IPS-18a (cell line): Measurements from ENCODE around the gene DOK3.
"Not testable (repeated sequence)": the region's sequence is repeated elsewhere in the genome, so short reads cannot be mapped to it uniquely, and the experiment has no call there.

ENCODE experiments used
- H3K27ac ChIP-seq: one replicate; pipeline ENCODE4 v1.5.1; 2013; ENCODE audit warnings: low read length
- H3K27me3 ChIP-seq: one replicate; pipeline ENCODE4 v1.6.1; 2013; ENCODE audit warnings: mild to moderate bottlenecking, low read length; ENCODE audit not compliant: control insufficient read depth, insufficient read depth
- H3K36me3 ChIP-seq: one replicate; pipeline ENCODE4 v1.6.1; 2013; ENCODE audit warnings: low read depth, low read length; ENCODE audit not compliant: control insufficient read depth
- H3K4me1 ChIP-seq: one replicate; pipeline ENCODE4 v1.6.1; 2013; ENCODE audit warnings: low read depth, low read length; ENCODE audit not compliant: control insufficient read depth
- H3K4me3 ChIP-seq: one replicate; pipeline ENCODE4 v1.5.1; 2013; ENCODE audit warnings: low read length
- H3K9ac ChIP-seq: one replicate; pipeline ENCODE4 v1.6.1; 2013; ENCODE audit warnings: mild to moderate bottlenecking, low read length, moderate library complexity
- H3K9me3 ChIP-seq: one replicate; pipeline ENCODE4 v1.6.1; 2013; ENCODE audit warnings: low read depth, low read length; ENCODE audit not compliant: control insufficient read depth

DOK3 gene

DNA sequence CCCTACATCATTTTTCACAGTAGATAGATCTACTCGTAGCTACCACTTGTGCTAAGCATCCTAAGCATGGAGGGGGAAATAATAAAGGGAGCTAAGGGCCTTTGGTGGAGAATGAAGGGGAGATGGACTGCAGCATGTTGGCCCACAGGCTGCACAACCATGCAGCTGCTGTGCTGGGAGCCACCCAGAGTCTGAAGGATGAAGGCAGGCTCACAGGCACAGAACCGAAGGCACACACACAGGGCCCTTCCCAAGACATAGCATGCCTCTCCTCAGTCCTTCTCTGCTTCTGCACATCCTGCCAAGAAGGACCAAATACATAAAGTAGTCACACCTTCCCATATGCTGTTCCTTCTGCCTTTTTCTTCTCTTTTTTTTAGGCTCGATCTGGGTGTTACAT, 38.1 kb upstream of the DOK3 start:
- no peaks in the 10 kb centered on the region for H3K27me3 ChIP-seq
- no peaks in the 10 kb centered on the region for H3K9me3 ChIP-seq
- no peak overlapping the region for H3K27ac ChIP-seq
- H3K4me3 ChIP-seq = no peak overlapping the region
- H3K9ac ChIP-seq = no peak overlapping the region
- peaks cover under 1% of the 10 kb centered on the region for H3K4me1 ChIP-seq
- H3K36me3 ChIP-seq = peaks cover 8% of the 10 kb centered on the region

DNA sequence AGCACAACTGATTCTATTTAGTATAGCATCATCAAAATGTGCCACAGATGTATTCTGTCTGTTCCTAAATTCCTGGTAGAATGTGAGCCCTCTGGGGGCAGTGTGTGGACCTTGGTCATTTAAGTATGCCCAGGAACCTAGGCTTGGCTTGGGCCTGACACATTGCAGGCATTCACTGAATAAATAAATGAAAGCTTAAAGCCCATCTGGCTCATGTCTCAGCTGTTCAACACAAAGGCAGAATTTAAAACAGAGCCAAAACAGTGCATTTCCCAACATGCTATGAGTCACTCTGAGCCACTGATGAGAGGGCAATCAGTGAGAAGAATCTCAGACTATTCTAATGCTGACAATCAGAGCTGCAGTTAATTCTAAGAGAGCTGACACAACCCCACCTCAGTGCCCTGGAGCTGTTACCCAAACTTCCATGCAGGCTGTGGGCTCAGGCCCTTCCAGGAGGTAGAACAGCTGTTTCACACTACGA, 36.7 kb upstream of the DOK3 start:
- peaks cover 8% of the 10 kb centered on the region for H3K36me3 ChIP-seq
- H3K9me3 ChIP-seq = no peaks in the 10 kb centered on the region
- H3K27me3 ChIP-seq = no peaks in the 10 kb centered on the region
- H3K4me1 ChIP-seq = no peaks in the 10 kb centered on the region
- H3K27ac ChIP-seq = no peak overlapping the region
- H3K4me3 ChIP-seq = no peak overlapping the region
- no peak overlapping the region for H3K9ac ChIP-seq

DNA sequence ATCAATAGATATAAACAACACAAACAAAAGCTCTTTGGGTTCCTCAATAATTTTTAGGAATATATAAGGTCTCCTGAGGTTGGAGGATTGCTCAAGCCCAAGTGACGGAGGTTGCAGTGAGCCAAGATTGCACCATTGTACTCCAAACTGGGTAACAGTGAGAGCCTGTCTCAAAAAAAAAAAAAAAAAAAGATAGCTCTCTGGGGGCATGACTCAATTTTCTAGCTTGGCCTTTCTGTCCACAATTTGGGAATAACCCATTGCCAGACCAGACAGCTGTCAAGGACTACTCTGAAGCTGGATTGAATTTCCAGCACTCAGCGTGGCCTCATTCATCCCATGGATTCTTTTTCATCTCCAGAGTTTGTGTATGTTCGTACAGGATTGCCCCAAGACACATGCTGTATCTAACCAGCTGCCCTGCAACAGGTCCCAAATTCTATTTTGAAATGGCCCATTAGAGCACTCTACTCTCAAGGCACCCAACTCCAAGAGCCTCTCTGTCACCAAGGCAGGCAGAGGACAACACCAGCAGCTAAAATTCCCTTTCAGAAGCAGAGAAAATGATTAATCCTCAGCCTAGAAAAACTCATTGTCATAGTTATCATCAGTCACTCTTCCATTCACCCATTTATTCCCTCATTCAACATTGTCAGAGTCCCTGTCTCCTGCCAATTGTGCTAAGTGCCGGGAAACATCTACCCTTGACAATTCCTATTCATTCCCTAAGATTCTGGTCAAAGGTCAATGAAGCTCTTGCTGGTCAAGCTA, 36.0 kb upstream of the DOK3 start:
- no peak overlapping the region for H3K27ac ChIP-seq
- H3K27me3 ChIP-seq = no peaks in the 10 kb centered on the region
- H3K9me3 ChIP-seq = no peaks in the 10 kb centered on the region
- H3K4me1 ChIP-seq = no peaks in the 10 kb centered on the region
- H3K9ac ChIP-seq = no peak overlapping the region
- no peak overlapping the region for H3K4me3 ChIP-seq
- H3K36me3 ChIP-seq = peaks cover 8% of the 10 kb centered on the region

DNA sequence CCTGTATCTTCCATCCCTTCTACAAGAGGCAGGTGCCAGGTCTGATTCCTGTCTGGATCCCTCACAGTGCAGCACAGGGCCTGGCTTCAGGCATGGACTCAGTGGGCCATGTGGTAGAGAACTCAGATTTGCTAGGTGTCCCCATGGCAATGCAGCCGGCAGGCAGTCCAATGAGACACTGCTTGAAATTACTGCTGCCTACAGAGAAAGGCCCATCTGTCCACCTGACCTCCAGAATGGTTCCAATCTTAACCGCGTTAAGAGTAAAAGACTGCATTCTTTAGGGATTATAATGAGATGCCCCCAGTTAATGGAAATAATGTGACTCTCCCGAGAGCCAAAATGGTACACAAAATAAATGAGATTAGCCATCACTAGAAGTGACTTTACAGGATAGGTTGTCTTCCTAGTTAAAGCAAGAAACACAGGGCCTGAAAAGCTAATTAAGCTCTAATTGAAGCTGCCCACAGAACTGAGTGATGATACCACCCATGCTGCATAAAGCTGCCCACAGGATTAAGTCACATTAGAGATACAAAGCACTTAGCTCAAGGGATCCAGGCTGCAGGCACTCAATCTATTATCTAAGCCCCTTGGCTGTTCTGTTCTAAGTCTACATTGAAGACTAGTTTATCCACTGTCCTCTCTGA, 33.3 kb upstream of the DOK3 start:
- peaks cover 16% of the 10 kb centered on the region for H3K36me3 ChIP-seq
- H3K4me3 ChIP-seq = no peak overlapping the region
- H3K4me1 ChIP-seq = no peaks in the 10 kb centered on the region
- H3K27me3 ChIP-seq = no peaks in the 10 kb centered on the region
- H3K9me3 ChIP-seq = no peaks in the 10 kb centered on the region
- H3K27ac ChIP-seq = no peak overlapping the region
- H3K9ac ChIP-seq = no peak overlapping the region

DNA sequence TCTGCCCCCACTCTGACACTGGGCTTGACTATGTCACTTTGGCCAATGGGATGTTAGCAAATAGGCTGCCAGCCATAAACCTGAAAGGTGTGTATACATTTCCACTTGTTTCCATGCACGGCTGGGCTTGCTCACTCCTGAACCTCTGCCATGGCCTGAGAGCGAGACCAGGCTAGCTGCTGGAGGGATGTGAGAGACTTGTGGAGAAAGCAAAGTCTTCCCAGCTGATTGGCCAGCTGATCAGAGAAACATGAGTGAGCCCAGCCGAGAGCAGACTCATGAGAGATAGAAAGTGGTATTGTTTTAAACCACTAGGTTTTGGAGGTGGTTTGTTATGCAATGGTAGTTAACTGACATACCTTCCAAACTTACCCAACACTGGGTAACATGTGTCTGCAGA, 30.8 kb upstream of the DOK3 start:
- H3K27me3 ChIP-seq = no peaks in the 10 kb centered on the region
- H3K36me3 ChIP-seq = peaks cover 34% of the 10 kb centered on the region

DNA sequence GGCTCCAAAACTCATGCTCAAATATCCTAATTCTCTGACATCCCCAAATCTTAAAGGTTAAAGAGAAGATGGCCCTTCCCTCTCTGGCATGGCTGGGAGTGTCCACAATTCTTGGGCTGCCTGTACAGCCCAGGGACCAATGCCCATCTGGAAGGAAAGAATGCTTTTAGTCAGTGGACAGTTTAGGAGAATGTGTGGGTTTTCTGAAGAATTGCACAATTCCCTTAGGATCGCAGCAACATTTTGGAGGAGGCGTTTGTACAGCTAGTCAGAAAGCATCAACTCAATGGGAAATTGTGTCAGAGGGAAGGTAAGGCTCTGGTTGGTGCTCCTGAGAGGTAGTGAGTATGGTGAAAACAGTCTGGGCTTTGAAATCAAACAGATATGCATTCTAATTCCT, 29.8 kb upstream of the DOK3 start:
- Histone ChIP-seq H3K9me3 (no peaks in the 10 kb centered on the region), H3K36me3 (peaks cover 36% of the 10 kb centered on the region), H3K9ac (no peak overlapping the region), H3K4me3 (no peak overlapping the region), H3K27ac (no peak overlapping the region), H3K4me1 (no peaks in the 10 kb centered on the region), H3K27me3 (no peaks in the 10 kb centered on the region)

More for the DNA sequence above, 30.8 kb upstream of the DOK3 start:
- H3K4me1 ChIP-seq = no peaks in the 10 kb centered on the region
- no peak overlapping the region for H3K27ac ChIP-seq
- no peak overlapping the region for H3K9ac ChIP-seq
- no peaks in the 10 kb centered on the region for H3K9me3 ChIP-seq
- H3K4me3 ChIP-seq = no peak overlapping the region

DNA sequence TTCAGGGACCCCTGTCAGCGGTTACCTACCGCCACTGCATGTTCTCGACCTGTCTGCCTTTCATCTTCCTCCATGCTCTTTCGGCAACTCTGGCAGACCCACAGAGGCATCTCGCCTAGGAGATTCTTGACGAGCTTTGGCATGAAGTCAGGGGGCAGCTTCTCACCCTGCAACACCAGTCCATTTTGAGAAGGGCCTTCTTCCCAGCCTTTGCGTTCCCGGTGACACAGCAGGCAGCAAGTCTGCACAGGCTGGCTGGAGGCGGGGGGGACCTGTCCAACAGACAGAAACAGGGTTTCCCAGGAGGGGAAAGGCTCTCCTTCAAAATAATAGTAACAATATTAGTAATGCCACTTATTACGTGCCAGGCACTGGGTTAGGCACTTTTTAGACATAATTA, 29.2 kb upstream of the DOK3 start:
- Histone ChIP-seq H3K9ac (no peak overlapping the region), H3K27ac (no peak overlapping the region), H3K27me3 (no peaks in the 10 kb centered on the region), H3K36me3 (peaks cover 36% of the 10 kb centered on the region), H3K4me1 (no peaks in the 10 kb centered on the region), H3K9me3 (no peaks in the 10 kb centered on the region), H3K4me3 (no peak overlapping the region)

DNA sequence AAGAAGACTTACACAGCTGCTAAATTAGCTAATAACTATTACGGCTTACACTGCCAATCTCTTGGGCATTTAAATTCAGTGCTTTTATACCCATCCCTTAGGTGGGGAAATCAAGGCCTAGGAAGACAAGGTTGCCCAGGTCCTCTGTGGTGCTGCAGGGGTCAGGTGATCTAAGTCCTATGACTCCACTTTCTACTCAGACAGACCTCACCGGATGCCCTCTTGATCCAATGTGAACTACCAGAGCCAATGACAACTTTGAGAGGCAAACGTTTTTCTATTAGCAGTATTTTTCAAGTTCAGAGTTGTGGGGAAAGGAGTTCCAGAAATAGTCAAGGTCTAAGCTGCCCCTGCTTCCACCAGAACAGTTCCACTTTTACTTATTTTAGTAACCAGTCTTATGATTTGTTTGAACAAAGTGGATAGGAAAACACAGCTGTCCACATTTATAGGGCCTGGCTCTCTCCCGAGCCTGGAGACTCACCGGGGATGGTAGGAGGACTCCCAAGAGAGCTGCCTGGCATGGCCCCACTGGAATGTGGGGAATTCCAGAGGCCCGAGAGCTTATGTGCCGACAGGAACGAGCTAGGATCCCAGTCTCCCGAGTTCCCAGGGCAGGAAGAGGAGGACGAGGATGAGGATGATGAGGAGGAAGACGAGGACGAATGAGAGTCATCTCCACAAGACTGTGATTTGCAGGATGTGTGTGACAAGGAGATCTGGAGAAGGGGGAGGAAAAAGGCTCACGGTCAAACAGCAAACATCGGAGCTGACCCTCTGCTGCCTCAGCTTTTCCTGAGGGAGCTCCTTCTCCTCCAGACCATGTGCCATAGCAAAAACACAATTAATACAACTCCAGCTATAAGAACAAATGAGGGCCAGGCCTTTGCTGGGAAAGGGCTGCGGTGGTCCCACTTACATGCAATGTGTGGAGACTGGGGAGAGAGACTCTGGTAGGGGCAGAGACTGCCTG, 28.0 kb upstream of the DOK3 start:
- H3K9ac ChIP-seq = no peak overlapping the region
- no peaks in the 10 kb centered on the region for H3K27me3 ChIP-seq
- no peaks in the 10 kb centered on the region for H3K9me3 ChIP-seq
- H3K4me3 ChIP-seq = no peak overlapping the region
- H3K4me1 ChIP-seq = no peaks in the 10 kb centered on the region
- no peak overlapping the region for H3K27ac ChIP-seq
- peaks cover 38% of the 10 kb centered on the region for H3K36me3 ChIP-seq

DNA sequence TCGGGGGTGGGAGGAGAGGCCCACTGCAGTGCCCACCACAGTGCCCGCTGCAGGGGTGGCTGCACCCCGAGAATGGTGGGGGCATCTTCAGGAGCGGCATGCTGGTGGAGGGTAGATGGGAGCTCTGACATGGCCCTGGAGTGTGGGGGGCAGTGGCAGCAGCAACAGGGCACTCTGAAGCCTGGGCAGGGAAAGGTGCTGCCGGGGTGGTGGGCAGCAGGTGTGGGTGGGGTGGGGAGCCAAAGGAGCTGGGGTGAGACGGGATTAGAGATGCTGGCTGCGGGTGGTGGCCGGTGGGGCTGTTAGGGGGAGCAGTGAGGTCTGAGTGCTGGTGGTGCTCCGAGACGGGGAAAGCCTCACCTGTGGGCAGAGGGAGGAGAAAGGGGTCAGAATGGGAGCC, 26.8 kb upstream of the DOK3 start:
- Histone ChIP-seq H3K27me3 (no peaks in the 10 kb centered on the region), H3K36me3 (peaks cover 45% of the 10 kb centered on the region), H3K4me3 (no peak overlapping the region), H3K4me1 (no peaks in the 10 kb centered on the region), H3K9ac (no peak overlapping the region), H3K9me3 (no peaks in the 10 kb centered on the region), H3K27ac (no peak overlapping the region)

DNA sequence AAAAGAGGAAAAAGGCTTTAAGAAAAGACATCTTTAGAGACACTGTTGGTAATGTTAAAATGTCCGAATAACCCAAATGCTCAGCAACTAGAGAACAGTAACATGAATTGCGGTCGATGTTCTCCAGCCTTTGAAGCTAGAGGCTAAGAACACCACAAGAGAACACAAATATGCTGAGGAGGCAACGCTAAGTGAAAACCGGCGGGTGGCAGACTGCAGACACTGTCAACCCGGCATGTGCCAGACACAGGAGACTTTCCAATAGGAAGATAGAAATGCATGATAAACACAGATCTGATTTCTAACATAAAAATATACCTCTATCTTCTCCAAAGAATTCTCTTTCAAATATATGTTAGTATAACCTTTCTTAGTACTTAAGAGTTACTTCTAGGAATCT, 25.5 kb upstream of the DOK3 start:
- Histone ChIP-seq H3K9me3 (no peaks in the 10 kb centered on the region), H3K27me3 (no peaks in the 10 kb centered on the region), H3K27ac (no peak overlapping the region), H3K9ac (no peak overlapping the region), H3K4me1 (no peaks in the 10 kb centered on the region), H3K36me3 (peaks cover 55% of the 10 kb centered on the region), H3K4me3 (no peak overlapping the region)

DNA sequence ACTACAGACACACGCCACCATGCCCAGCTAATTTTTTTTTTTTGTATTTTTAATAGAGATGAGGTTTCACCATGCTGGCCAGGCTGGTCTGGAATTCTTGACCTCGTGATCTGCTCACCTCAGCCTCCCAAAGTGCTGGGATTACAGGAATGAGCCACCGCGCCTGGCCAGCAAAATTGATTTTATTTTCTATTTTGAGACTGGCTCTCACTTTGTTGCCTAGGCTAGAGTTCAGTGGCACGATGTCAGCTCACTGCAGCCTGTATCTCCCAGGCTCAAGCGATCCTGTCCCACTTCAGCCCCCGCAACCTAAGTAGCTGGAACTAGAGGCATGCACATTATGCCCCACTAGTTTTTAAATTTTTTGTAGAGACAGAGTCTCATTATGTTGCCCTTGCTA, 24.8 kb upstream of the DOK3 start:
- peaks cover 62% of the 10 kb centered on the region for H3K36me3 ChIP-seq
- H3K27me3 ChIP-seq, H3K4me3 ChIP-seq, H3K9ac ChIP-seq, H3K4me1 ChIP-seq, H3K9me3 ChIP-seq, H3K27ac ChIP-seq: not testable (repeated sequence)
